OCI-M2 (cell line): ENCODE results near the gene DHX30.
"Not testable (repeated sequence)": the region's sequence is repeated elsewhere in the genome, so short reads cannot be mapped to it uniquely, and the experiment has no call there.

ENCODE experiments used
- DNase-seq: peaks from one replicate; lab custom pipeline; 2025; ENCODE audit not compliant: unreplicated experiment; lab: John Stamatoyannopoulos, UW

DHX30 gene

GRCh38 chr3:47802734-47803479 lies at the start of gene DHX30:
DHX30 (plus strand) TSS chr3:47803138; CDS start chr3:47810684, 7,546 bp downstream.
- no peak for DNase-seq

DNA sequence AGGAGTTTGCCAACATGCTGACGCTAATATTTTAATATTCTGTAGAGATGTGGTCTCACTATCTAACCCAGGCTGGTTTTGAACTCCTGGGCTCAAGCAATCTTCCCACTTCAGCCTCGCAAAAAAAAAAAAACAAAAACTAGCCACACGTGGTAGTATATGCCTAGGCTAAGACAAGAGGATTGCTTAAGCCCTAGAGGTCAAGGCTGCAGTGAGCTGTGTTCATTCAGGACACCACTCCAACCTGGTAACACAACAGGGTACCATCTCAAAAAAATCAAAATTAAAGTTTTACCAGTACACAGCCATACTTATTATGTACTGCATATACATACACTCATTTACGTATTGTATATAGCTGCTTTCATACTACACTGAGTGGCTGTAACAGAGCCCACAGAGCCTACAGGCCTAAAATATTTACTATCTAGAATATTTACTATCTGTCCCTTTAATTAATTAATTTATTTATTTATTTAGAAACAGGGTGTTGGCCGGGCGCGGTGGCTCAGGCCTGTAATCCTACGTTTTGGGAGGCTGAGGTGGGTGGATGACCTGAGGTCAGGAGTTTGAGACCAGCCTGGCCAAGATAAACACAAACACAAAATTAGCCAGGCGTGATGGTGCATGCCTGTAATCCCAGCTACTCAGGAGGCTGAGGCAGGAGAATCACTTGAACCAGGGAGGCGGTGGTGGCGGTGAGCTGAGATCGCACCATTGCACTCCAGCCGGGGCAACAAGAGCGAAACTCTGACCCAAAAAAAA lies 44.5 kb upstream of the DHX30 start:
- no peak for DNase-seq

DNA sequence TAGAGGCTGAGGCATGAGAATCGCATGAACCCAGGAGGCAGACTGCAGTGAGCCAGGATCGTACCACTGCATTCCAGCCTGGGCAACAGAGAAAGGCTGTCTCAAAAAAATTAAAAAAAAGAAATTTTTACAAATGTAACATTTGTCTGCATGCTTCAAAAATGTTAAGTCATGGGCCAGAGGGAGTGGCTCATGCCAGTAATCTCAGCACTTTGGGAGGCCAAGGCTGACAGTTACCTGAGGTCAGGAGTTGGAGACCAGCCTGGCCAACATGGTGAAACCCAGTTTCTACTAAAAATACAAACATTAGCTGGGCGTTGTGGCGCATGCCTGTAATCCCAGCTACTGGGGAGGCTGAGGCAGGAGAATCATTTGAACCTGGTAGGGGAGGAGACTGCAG lies 42.7 kb upstream of the DHX30 start:
- DNase-seq: not testable (repeated sequence)

DNA sequence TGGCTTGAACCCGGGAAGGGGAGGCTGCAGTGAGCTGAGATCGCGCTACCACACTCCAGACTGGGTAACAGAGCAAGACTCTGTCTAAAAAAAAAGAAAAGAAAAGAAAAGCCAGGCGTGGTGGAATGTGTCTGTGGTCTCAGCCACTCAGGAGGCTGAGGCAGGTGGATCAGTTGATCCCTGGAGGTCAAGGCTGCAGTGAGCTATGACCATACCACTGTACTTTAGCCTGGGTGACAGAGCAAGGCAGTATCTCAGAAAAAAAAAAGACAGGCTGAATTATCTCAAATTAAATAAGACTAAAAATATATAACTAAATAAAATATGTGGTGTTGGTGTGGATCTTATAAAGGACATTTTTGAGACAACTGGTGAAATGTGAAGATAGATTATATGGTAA lies 41.9 kb upstream of the DHX30 start:
- no peak for DNase-seq

DNA sequence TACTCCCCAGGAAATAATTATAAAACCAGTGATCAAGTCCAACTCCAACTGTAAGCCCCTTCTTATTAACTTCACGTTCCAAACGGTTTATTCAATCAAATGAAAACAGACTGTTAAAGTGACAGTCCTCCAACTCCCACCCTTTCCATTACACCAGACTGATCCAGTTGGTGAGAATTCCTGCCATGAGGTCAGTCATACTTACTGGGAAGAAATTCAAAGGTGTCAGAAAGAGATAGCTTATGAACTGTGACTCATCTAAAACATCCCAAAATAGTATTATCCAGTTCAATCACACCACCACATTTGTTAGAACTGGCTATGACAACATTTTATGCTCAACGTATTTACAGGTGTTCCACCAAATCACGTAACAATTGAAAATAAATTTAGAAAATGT lies 40.7 kb upstream of the DHX30 start:
- no peak for DNase-seq

DNA sequence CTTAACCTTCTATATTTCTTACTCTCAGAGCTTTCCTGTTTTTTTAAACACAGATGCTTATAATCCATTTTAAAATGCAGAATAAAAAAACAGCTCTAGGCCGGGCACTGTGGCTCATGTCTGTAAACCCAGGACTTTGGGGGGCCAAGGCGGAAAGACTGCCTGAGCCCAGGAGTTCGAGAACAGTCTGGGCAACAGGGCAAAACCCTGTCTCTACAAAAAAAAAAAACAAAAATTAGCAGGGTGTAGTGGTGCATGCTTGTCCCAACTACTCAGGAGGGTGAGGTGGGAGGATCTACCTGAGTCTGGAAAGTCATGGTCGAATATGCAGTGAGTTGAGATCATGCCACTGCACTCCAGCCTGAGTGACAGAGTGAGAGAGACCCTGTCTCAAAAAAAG lies 36.8 kb upstream of the DHX30 start:
- DNase-seq: no peak

DNA sequence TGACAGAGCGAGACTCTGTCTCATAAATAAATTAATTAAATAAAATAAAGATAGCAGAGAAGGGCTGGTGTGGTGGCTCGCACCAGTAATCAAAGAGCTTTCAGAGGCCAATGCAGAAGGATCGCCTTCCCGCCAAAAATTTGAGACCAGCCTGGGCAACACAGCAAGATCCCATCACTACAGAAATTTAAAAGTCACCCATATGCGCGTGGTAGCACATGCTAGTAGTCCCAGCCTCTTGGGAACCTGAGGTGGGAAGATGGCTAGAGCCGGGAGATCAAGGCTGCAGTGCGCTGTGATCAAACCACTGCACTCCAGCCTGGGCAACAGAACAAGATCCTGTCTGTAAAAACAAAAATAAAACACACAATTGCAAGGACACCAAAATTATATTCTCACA lies 30.9 kb upstream of the DHX30 start:
- DNase-seq: no peak

- no peak for DNase-seq
These were observed 30.1 kb upstream of the DHX30 start for GRCh38 chr3:47772788-47773187.

DNA sequence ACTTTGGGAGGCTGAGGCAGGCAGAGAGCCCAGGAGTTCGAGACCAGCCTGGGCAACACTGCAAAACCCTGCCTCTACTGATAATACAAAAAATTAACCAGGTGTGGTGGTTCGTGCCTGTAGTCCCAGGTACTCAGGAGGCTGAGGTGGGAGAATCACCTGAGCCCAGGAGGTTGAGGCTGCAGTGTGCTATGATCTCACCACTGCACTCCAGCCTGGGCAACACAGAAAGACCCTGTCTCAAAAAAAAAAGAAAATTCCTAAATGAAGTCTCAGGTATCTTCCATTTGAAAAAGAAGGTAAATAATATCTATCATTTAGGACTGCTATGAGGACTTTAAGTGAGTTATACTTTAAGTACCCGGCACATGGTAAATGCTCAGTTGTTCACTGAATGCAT lies 24.2 kb upstream of the DHX30 start:
- no peak for DNase-seq

- no peak for DNase-seq
These were observed 21.9 kb upstream of the DHX30 start for GRCh38 chr3:47780741-47781684.

- DNase-seq: peak; percentile 28
These were observed 21.1 kb upstream of the DHX30 start, which contains the start of gene SMARCC1 for GRCh38 chr3:47781685-47782445. SMARCC1 (minus strand) TSS chr3:47781893; CDS start chr3:47781797, 96 bp downstream.

- DNase-seq: no peak
These were observed 20.3 kb upstream of the DHX30 start for GRCh38 chr3:47782446-47783308.

GRCh38 chr3:47783673-47784072 lies 19.3 kb upstream of the DHX30 start:
- DNase-seq: no peak

DNA sequence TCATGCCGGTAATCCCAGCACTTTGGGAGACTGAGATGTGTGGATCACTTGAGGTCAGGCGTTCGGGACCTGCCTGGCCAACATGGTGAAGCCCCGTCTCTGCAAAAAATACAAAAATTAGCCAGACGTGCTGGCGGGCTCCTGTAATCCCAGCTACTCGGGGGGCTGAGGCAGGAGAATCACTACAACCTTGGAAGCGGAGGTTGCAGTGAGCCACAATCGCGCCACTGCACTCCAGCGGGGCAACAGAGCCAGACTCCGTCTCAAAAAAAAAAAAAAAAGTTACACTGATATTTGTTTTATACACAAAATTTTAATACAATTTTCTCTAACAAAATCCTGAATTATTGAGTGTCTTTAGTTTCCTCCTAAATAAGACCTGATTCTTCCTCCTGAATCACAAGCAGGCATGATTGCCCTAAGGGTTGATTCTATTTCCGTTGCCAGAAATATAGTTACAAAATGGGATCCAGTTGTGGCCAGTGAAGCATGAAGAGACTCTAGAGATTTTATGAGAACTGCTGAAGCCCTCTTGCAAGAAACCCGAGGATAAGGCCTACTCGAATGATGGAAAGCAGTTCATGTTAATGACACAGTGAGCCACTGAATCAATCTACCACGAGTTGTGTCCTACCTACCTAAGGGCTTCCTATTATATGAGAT lies 11.6 kb upstream of the DHX30 start:
- DNase-seq: no peak

- no peak for DNase-seq
These were observed 10.2 kb upstream of the DHX30 start for GRCh38 chr3:47792699-47793098.

DNA sequence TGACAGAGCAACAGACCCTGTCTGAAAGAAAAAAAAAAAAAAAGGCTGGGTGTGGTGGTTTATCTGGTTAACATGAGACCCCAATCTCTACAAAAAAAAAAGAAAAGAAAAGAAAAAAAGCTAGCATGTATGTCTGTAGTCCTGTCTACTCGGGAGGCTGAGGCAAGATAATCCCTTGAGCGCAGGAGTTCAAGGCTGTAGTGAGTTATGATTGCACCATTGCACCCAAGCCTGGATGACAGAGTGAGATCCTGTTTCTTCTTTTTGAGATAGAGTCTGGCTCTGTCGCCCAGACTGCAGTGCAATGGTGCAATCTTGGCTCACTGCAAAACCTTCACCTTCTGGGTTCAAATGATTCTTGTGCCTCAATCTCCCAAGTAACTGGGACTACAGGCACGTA lies 8.4 kb upstream of the DHX30 start:
- DNase-seq: no peak

DNA sequence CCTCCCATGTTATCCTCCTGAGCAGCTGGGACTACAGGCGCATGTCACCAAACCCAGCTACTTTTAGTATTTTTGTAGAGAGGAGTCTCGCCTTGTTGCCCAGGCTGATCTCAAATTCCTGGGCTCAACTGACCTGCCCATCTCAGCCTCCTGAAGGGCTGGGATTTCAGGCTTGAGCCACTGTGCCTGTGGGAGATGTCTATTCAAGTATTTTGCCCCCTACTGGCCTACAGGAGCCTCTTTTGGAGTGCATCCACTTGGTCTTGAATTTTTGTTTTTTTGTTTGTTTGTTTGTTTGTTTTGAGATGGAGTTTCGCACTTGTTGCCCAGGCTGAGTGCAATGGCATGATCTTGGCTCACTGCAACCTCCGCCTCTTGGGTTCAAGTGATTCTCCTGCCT lies 3.2 kb upstream of the DHX30 start:
- no peak for DNase-seq

DNA sequence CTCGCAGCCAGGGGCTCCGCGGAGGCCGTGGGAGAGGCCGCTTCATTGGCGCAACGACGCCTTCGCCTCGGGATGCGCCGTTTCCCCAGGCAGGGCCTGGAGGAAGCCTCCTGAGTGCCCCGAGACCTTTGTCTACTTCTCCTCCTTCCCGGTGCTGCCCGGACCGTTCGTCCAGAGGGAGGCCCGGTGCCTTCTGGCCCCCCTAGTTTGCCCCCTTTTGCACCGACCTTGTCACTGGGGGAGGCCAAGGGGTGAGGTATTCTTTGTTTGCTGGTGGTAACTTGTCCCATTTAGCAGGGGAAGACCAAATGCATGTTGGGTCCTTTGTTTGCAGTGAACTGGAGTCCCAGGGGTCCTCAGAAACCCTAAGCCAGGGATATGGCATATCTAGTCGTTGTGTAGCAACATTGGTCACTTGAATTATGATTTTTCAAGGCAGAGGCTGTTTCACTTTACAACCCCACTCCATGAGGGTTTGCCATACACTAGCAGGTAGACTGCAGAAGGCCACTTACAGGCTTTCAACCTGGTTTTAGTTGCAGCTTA lies 615 bp downstream of the DHX30 start:
- DNase-seq: no peak

DNA sequence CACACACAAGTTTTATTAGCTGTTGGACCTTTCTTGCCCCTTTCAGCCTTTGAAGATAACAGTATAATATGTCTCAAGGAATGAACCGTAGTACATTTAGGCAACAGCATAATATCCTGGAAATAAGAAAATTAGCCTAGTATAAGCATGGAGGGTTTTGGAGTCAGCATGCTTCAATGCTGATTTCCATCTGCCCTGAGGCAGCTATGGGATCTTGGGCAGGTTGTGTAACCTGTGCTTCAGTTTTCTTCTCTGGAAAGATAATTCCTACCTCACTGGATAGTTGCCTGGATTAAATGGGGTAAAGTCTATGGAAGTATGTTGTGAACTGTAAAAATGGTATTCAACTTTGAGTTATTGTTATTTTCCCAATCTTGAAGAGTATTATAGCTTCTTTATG lies 1.6 kb downstream of the DHX30 start:
- DNase-seq: no peak
